Hepatocyte (in vitro differentiated cells): ENCODE results near the gene EIF4ENIF1. TPM values are rescaled to one million over a fixed set of nuclear protein-coding genes. Genes with fewer than 3 reads are reported as not detected.

Experiments
- DNase-seq: peaks from one replicate; pipeline ENCODE4 v3.0.0-alpha.2; 2016; ENCODE audit warnings: low spot score
- H2AFZ ChIP-seq: fragments of 200-600 bp; sonication (generic); 2 replicates; pipeline ENCODE4 v1.6.0; 2016; ENCODE audit warnings: antibody characterized with exemption, mild to moderate bottlenecking
- H3K27ac ChIP-seq: fragments of 200-600 bp; sonication (generic); 2 replicates; pipeline ENCODE4 v1.5.1; 2016; ENCODE audit warnings: mild to moderate bottlenecking
- H3K27me3 ChIP-seq: fragments of 200-600 bp; sonication (generic); 2 replicates; pipeline ENCODE4 v1.6.1; 2016
- H3K36me3 ChIP-seq: fragments of 200-600 bp; sonication (generic); replicated peaks from 2 replicates; pipeline ENCODE4 v1.5.1; 2016; ENCODE audit warnings: low read depth; ENCODE audit not compliant: insufficient read depth
- H3K4me1 ChIP-seq: fragments of 200-600 bp; sonication (generic); 2 replicates; pipeline ENCODE4 v1.5.1; 2016; ENCODE audit warnings: mild to moderate bottlenecking, moderate library complexity; ENCODE audit not compliant: insufficient read depth
- H3K4me2 ChIP-seq: fragments of 200-600 bp; sonication (generic); 2 replicates; pipeline ENCODE4 v1.6.0; 2016
- H3K4me3 ChIP-seq: fragments of 200-600 bp; sonication (generic); 2 replicates; pipeline ENCODE4 v1.5.1; 2016; ENCODE audit warnings: mild to moderate bottlenecking
- H3K79me2 ChIP-seq: fragments of 200-600 bp; sonication (generic); 2 replicates; pipeline ENCODE4 v1.6.0; 2017; ENCODE audit warnings: mild to moderate bottlenecking
- H3K9me2 ChIP-seq: fragments of 200-600 bp; sonication (generic); replicated peaks from 2 replicates; pipeline ENCODE4 v1.6.0; 2017; ENCODE audit warnings: mild to moderate bottlenecking; ENCODE audit not compliant: insufficient read depth
- H3K9me3 ChIP-seq: fragments of 200-600 bp; sonication (generic); 2 replicates; pipeline ENCODE4 v1.5.1; 2016; ENCODE audit warnings: low read depth, mild to moderate bottlenecking
- H4K20me1 ChIP-seq: fragments of 200-600 bp; sonication (generic); 2 replicates; pipeline ENCODE4 v1.6.0; 2016; ENCODE audit warnings: mild to moderate bottlenecking; ENCODE audit not compliant: insufficient read depth, poor library complexity, severe bottlenecking
- CTCF ChIP-seq: fragments of 200-600 bp; sonication (generic); IDR thresholded peaks from 2 replicates; pipeline ENCODE4 v1.5.1; 2016; ENCODE audit warnings: antibody characterized with exemption, mild to moderate bottlenecking; ENCODE audit not compliant: poor library complexity
- EZH2 ChIP-seq: fragments of 200-600 bp; sonication (generic); IDR thresholded peaks from 2 replicates; pipeline ENCODE4 v1.6.1; 2016; ENCODE audit warnings: antibody characterized with exemption, mild to moderate bottlenecking, borderline replicate concordance
- EZH2phosphoT487 ChIP-seq: fragments of 200-600 bp; sonication (generic); IDR thresholded peaks from one replicate; pipeline ENCODE4 v1.6.1; 2018; ENCODE audit warnings: antibody characterized with exemption, mild to moderate bottlenecking, low read depth, moderate library complexity; ENCODE audit not compliant: unreplicated experiment, severe bottlenecking
- WGBS: methylation state at CpG from one replicate; pipeline ENCODE4 v1.1.6; 2016; ENCODE audit warnings: low lambda C conversion rate; ENCODE audit errors: missing lambda C conversion rate; 5-methylcytosine and 5-hydroxymethylcytosine counted together
- polyA plus RNA-seq: library from polyadenylated mRNA; unstranded; fragments of >200 nt; fragmentation: Nextera tagmentation; extraction: Ambion mirVana; gene quantifications from 2 replicates; pipeline ENCODE4 v1.2.1, GENCODE V29; 2016
- total RNA-seq: library from RNA; depleted of rRNA; stranded (reverse); fragments of >200 nt; gene quantifications from 2 replicates; pipeline ENCODE4 v1.2.3, GENCODE V29; 2014

The EIF4ENIF1 gene
- total and polyA plus RNA-seq, 2 experiments from 2014 or later, result 9.2 to 13.3 TPM

GRCh38 chr22:31475800-31476199 is 13.8 kb downstream of the EIF4ENIF1 start:
- H3K4me2 ChIP-seq, result no peak overlapping the region
- WGBS, result 95% methylated on average over 3 of the region's 3 CpGs
- H2AFZ ChIP-seq, result no peak overlapping the region
- peaks cover 4% of the 10 kb centered on the region for H4K20me1 ChIP-seq
- no peaks in the 10 kb centered on the region for H3K27me3 ChIP-seq
- no peaks in the 10 kb centered on the region for H3K36me3 ChIP-seq
- H3K79me2 ChIP-seq, result peaks cover 68% of the 10 kb centered on the region
- no peaks in the 10 kb centered on the region for H3K4me1 ChIP-seq
- H3K9me3 ChIP-seq, result no peaks in the 10 kb centered on the region
- no peak overlapping the region for H3K4me3 ChIP-seq
- no peaks in the 10 kb centered on the region for H3K9me2 ChIP-seq
- no peak overlapping the region for H3K27ac ChIP-seq
- DNase-seq, result no peak
- no peak for TF ChIP-seq EZH2
- TF ChIP-seq EZH2phosphoT487, result no peak
- TF ChIP-seq CTCF, result no peak

GRCh38 chr22:31474743-31475142 is 14.9 kb downstream of the EIF4ENIF1 start:
- no peak for DNase-seq
- Histone ChIP-seq H3K36me3 (no peaks in the 10 kb centered on the region), H3K27me3 (no peaks in the 10 kb centered on the region), H3K27ac (no peak overlapping the region), H3K4me2 (no peak overlapping the region), H3K4me3 (no peak overlapping the region), H4K20me1 (peaks cover 4% of the 10 kb centered on the region), H3K79me2 (peaks cover 58% of the 10 kb centered on the region), H3K4me1 (no peaks in the 10 kb centered on the region), H2AFZ (no peak overlapping the region), H3K9me3 (no peaks in the 10 kb centered on the region), H3K9me2 (no peaks in the 10 kb centered on the region)
- 98% methylated on average over 2 of the region's 2 CpGs for WGBS
- TF ChIP-seq EZH2phosphoT487 (no peak), EZH2 (no peak), CTCF (no peak)

GRCh38 chr22:31465307-31465706 is 24.3 kb downstream of the EIF4ENIF1 start:
- no peaks in the 10 kb centered on the region for H3K27me3 ChIP-seq
- H3K9me2 ChIP-seq, result peaks cover 3% of the 10 kb centered on the region
- no peak overlapping the region for H3K4me2 ChIP-seq
- H4K20me1 ChIP-seq, result no peaks in the 10 kb centered on the region
- TF ChIP-seq EZH2, result no peak
- no peak for TF ChIP-seq EZH2phosphoT487
- TF ChIP-seq CTCF, result no peak
- no peak overlapping the region for H3K4me3 ChIP-seq
- WGBS, result 99% methylated on average over 2 of the region's 2 CpGs
- no peak for DNase-seq
- H3K4me1 ChIP-seq, result no peaks in the 10 kb centered on the region
- H2AFZ ChIP-seq, result no peak overlapping the region
- H3K27ac ChIP-seq, result no peak overlapping the region
- no peaks in the 10 kb centered on the region for H3K36me3 ChIP-seq
- no peaks in the 10 kb centered on the region for H3K9me3 ChIP-seq
- H3K79me2 ChIP-seq, result peaks cover 5% of the 10 kb centered on the region

GRCh38 chr22:31461699-31462098 is 27.9 kb downstream of the EIF4ENIF1 start:
- peaks cover 2% of the 10 kb centered on the region for H3K36me3 ChIP-seq
- H3K4me1 ChIP-seq, result no peaks in the 10 kb centered on the region
- WGBS, result 96% methylated on average over 3 of the region's 3 CpGs
- no peak overlapping the region for H2AFZ ChIP-seq
- TF ChIP-seq EZH2phosphoT487 (no peak), EZH2 (no peak), CTCF (no peak)
- H3K27ac ChIP-seq, result no peak overlapping the region
- H3K9me3 ChIP-seq, result no peaks in the 10 kb centered on the region
- no peak for DNase-seq
- no peaks in the 10 kb centered on the region for H3K27me3 ChIP-seq
- H3K4me2 ChIP-seq, result no peak overlapping the region
- H3K79me2 ChIP-seq, result no peaks in the 10 kb centered on the region
- H4K20me1 ChIP-seq, result no peaks in the 10 kb centered on the region
- H3K4me3 ChIP-seq, result no peak overlapping the region
- peaks cover 2% of the 10 kb centered on the region for H3K9me2 ChIP-seq
